ENCODE measurements around the gene RPGRIP1. TPM values are rescaled to one million over a fixed set of nuclear protein-coding genes. Genes with fewer than 3 reads are reported as not detected.

The RPGRIP1 gene
- total and polyA plus RNA-seq, 7 donors = 0.04 to 0.15 TPM; not detected in 5

- ATAC-seq (peak in 1 of 4 donors; percentile 11), DNase-seq (no peak)
- H3K4me3 ChIP-seq = peak overlapping the region; percentile 15
- H3K27me3 ChIP-seq (ENCODE audit: insufficient read depth in 3 of 3, low read length in 2 of 3) = no peaks in the 10 kb centered on the region
- WGBS, 3 donors = 78 to 84% (median 83%) methylated on average over 10 of the region's 10 CpGs
- H3K27ac ChIP-seq = peak overlapping the region; percentile 27
- peaks cover 78% of the 10 kb centered on the region for H3K4me1 ChIP-seq
- intact Hi-C loops (cut with DNase I) = no loop called here
- H3K9me3 ChIP-seq = no peaks in the 10 kb centered on the region
- TF ChIP-seq CTCF (IDR thresholded peaks at IDR 0.05) = no peak
- H3K36me3 ChIP-seq (ENCODE audit: insufficient read depth in 1 of 2, low read depth in 1 of 2) = peaks cover 17 to 92% of the 10 kb centered on the region in 2 donors
These were observed 21.6 kb upstream of the RPGRIP1 start for GRCh38 chr14:21258005-21258888.

- Histone ChIP-seq H3K4me3 (peak overlapping the region; percentile 15), H3K27me3 (ENCODE audit: insufficient read depth in 3 of 3, low read length in 2 of 3) (no peaks in the 10 kb centered on the region), H3K27ac (no peak overlapping the region), H3K36me3 (ENCODE audit: insufficient read depth in 1 of 2, low read depth in 1 of 2) (peaks cover 17 to 93% of the 10 kb centered on the region in 2 donors), H3K9me3 (no peaks in the 10 kb centered on the region), H3K4me1 (peaks cover 87% of the 10 kb centered on the region)
- ATAC-seq = no peak
- WGBS, 3 donors = 52 to 62% (median 59%) methylated on average over 5 of the region's 5 CpGs
- intact Hi-C loops (cut with DNase I) = no loop called here
- no peak for DNase-seq
- TF ChIP-seq CTCF (IDR thresholded peaks at IDR 0.05) = no peak
These were observed 20.7 kb upstream of the RPGRIP1 start for GRCh38 chr14:21258889-21259787.

- intact Hi-C loops (cut with DNase I) = loop anchor here in 1 of 2 donors (10.0 kb wide), 1 partner anchor 123 kb away; the partner anchor contains the start of gene SUPT16H
- Histone ChIP-seq H3K9me3 (no peaks in the 10 kb centered on the region), H3K27ac (no peak overlapping the region), H3K4me3 (no peak overlapping the region), H3K36me3 (ENCODE audit: insufficient read depth in 1 of 2, low read depth in 1 of 2) (peaks cover 14 to 95% of the 10 kb centered on the region in 2 donors), H3K4me1 (peaks cover 94% of the 10 kb centered on the region), H3K27me3 (ENCODE audit: insufficient read depth in 3 of 3, low read length in 2 of 3) (no peaks in the 10 kb centered on the region)
- TF ChIP-seq CTCF (IDR thresholded peaks at IDR 0.05) = no peak
- ATAC-seq (no peak), DNase-seq (no peak)
- 36 to 71% (median 37%) methylated on average over 1 of the region's 1 CpG for WGBS, 3 donors
These were observed 18.1 kb upstream of the RPGRIP1 start for GRCh38 chr14:21261824-21262223.

- peaks cover 14 to 89% of the 10 kb centered on the region in 2 donors for H3K36me3 ChIP-seq (ENCODE audit: insufficient read depth in 1 of 2, low read depth in 1 of 2)
- H3K27me3 ChIP-seq (ENCODE audit: insufficient read depth in 3 of 3, low read length in 2 of 3) = no peaks in the 10 kb centered on the region
- WGBS, 3 donors = 45 to 55% (median 51%) methylated on average over 3 of the region's 3 CpGs
- intact Hi-C loops (cut with DNase I) = loop anchor here in 1 of 2 donors (10.0 kb wide), 1 partner anchor 122 kb away; the partner anchor contains the start of gene SUPT16H
- H3K4me3 ChIP-seq = peak overlapping the region; percentile 6
- H3K9me3 ChIP-seq = no peaks in the 10 kb centered on the region
- no peak for TF ChIP-seq CTCF (IDR thresholded peaks at IDR 0.05)
- DNase-seq (no peak), ATAC-seq (no peak)
- H3K4me1 ChIP-seq = peaks cover 93% of the 10 kb centered on the region
- no peak overlapping the region for H3K27ac ChIP-seq
These were observed 17.5 kb upstream of the RPGRIP1 start for GRCh38 chr14:21262410-21262809.
